Activated B cell treated with CpG ODN at 0.5 μM for 24 hours (primary cell): ENCODE data around the gene CEACAM16. TPM values are rescaled to one million over a fixed set of nuclear protein-coding genes. Genes with fewer than 3 reads are reported as not detected.

Experiments
- ATAC-seq: fragments of 200-7000 bp; cut with Tn5 transposase; one replicate; pipeline ENCODE4 v1.10.0; 2021; ENCODE audit warnings: low read depth, mild to moderate bottlenecking, moderate library complexity
- CTCF ChIA-PET: fragments of 350-600 bp; sonication (Branson Sonifier 250); formaldehyde crosslinking; loops from one replicate; lab custom pipeline; 2021; ENCODE audit warnings: antibody characterized with exemption; lab: Charles Lee
- POLR2A ChIA-PET: fragments of 350-600 bp; sonication (Branson Sonifier 250); formaldehyde crosslinking; loops from one replicate; lab custom pipeline; 2021; ENCODE audit warnings: antibody characterized with exemption; lab: Charles Lee
- DNase-seq: peaks from one replicate; pipeline ENCODE4 v3.0.0; 2022
- H3K27ac Mint-ChIP-seq: one replicate; pipeline ENCODE4 v1.8.0; 2020; ENCODE audit warnings: mixed read lengths
- H3K27me3 Mint-ChIP-seq: one replicate; pipeline ENCODE4 v1.8.0; 2021; ENCODE audit warnings: mixed read lengths
- H3K36me3 Mint-ChIP-seq: one replicate; pipeline ENCODE4 v1.8.0; 2021; ENCODE audit warnings: low read depth, mixed read lengths
- H3K4me1 Mint-ChIP-seq: one replicate; pipeline ENCODE4 v1.8.0; 2021; ENCODE audit warnings: mixed read lengths
- H3K4me3 Mint-ChIP-seq: one replicate; pipeline ENCODE4 v1.8.0; 2020; ENCODE audit warnings: mild to moderate bottlenecking, mixed read lengths
- H3K9me3 Mint-ChIP-seq: one replicate; pipeline ENCODE4 v1.8.0; 2020; ENCODE audit warnings: mixed read lengths
- intact Hi-C: fragments of 100-400 bp; cut with micrococcal nuclease; formaldehyde crosslinking; loops from one replicate; pipeline ENCODE4 v1.15.1; 2024
- total RNA-seq: library from RNA; stranded (reverse); gene quantifications from 2 replicates; pipeline ENCODE4 v1.2.3, GENCODE V29; 2022
- TF ChIP-seq, protein P1 (sequence below): fragments of 200-600 bp; IDR thresholded peaks from one replicate; pipeline ENCODE4 v1.8.0; 2022; ENCODE audit warnings: antibody characterized with exemption, mild to moderate bottlenecking

Gene CEACAM16
- total RNA-seq, 1 donor from 2014 or later, result not detected

DNA sequence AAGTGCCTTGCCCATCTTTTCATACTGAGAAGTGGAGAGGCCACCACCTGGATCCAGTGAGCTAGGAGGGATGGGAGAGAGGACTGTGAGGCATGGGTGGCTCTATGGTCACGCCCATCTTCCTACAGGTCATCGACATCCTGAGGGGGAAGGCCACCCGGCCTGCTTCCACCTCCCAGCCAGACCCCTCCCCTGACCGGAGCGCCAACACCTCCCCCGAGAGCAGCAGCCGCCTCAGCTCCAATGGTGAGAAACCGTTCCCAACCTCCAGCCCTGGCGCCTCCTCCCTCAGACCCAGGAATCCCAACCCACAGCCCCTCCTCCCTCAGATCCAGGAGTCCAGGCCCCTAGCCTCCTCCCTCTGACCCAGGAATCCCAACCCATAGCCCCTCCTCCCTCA is 59.6 kb downstream of the CEACAM16 start:
- ATAC-seq (no peak), DNase-seq (no peak)
- Mint-ChIP-seq H3K27ac (no peak overlapping the region), H3K4me1 (peaks cover 41% of the 10 kb centered on the region), H3K27me3 (no peaks in the 10 kb centered on the region), H3K4me3 (no peak overlapping the region), H3K9me3 (no peaks in the 10 kb centered on the region), H3K36me3 (peaks cover 58% of the 10 kb centered on the region)
- ChIA-PET POLR2A (interaction anchor here (10.5 kb wide), 1 partner anchor 8 kb away, joined by 283 read pairs; no protein-coding TSS in a partner anchor), CTCF (no interaction called here)
- intact Hi-C loops, result loop anchor here (10.0 kb wide), 1 partner anchor 886 kb away; no protein-coding TSS in a partner anchor
- TF ChIP-seq, protein P1, sequence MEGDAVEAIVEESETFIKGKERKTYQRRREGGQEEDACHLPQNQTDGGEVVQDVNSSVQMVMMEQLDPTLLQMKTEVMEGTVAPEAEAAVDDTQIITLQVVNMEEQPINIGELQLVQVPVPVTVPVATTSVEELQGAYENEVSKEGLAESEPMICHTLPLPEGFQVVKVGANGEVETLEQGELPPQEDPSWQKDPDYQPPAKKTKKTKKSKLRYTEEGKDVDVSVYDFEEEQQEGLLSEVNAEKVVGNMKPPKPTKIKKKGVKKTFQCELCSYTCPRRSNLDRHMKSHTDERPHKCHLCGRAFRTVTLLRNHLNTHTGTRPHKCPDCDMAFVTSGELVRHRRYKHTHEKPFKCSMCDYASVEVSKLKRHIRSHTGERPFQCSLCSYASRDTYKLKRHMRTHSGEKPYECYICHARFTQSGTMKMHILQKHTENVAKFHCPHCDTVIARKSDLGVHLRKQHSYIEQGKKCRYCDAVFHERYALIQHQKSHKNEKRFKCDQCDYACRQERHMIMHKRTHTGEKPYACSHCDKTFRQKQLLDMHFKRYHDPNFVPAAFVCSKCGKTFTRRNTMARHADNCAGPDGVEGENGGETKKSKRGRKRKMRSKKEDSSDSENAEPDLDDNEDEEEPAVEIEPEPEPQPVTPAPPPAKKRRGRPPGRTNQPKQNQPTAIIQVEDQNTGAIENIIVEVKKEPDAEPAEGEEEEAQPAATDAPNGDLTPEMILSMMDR, result no peak

DNA sequence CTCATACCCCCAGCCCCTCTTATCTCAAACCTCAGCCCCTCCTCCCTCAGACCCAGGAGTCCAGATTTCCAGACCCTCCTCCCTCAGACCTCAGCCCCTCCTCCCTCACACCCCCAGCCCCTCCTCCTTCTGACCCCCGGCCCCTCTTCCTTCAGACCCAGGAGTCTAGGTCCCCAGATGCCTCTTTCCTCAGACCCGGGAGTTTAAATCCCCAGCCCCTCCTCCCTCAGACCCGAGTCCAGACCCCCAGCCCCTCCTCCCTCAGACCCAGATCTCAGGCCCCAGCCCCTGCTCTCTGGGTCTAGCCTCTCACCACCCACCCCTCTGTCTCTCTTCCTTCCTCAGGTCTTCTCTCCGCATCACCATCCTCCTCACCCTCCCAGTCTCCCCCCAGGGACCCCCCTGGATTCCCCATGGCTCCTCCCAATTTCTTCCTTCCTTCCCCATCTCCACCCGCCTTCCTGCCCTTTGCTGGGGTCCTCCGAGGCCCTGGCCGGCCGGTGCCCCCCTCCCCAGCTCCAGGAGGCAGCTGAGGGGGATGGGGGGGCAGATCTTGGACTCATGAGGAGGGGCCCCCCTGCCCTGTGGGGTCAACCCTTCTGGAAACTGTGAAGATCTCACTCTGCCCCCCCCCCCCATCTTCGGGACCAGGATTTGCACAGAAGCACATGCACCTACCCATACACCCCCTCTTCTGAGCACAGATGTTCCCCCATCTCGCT is 60.3 kb downstream of the CEACAM16 start:
- H3K9me3 Mint-ChIP-seq, result no peaks in the 10 kb centered on the region
- intact Hi-C loops, result loop anchor here (10.0 kb wide), 1 partner anchor 886 kb away; no protein-coding TSS in a partner anchor
- CTCF ChIA-PET, result no interaction called here
- no peak overlapping the region for H3K27ac Mint-ChIP-seq
- TF ChIP-seq, protein P1, result no peak
- no peaks in the 10 kb centered on the region for H3K27me3 Mint-ChIP-seq
- H3K36me3 Mint-ChIP-seq, result peaks cover 54% of the 10 kb centered on the region
- H3K4me3 Mint-ChIP-seq, result no peak overlapping the region
- H3K4me1 Mint-ChIP-seq, result peaks cover 42% of the 10 kb centered on the region
- ATAC-seq (no peak), DNase-seq (no peak)
- POLR2A ChIA-PET, result interaction anchor here (10.5 kb wide), 1 partner anchor 7 kb away, joined by 283 read pairs; no protein-coding TSS in a partner anchor

Other genes with a start within 250 kb of the CEACAM16 start
- gene ZNF180, start 198.6 kb upstream of the CEACAM16 start, total RNA-seq, result 11.6 and 14.4 TPM in 2 replicates
- gene CEACAM20, start 169.5 kb upstream of the CEACAM16 start, total RNA-seq, result not detected in 2 replicates
- gene IGSF23, start 85.6 kb upstream of the CEACAM16 start, total RNA-seq, result not detected in 2 replicates
- gene PVR, start 55.2 kb upstream of the CEACAM16 start, total RNA-seq, result 0.10 TPM in 1 of 2 replicates, not detected in the other
- gene CEACAM19, start 27.7 kb upstream of the CEACAM16 start, total RNA-seq, result not detected in 2 replicates
- gene BCL3, start 49.6 kb downstream of the CEACAM16 start, total RNA-seq, result 121 and 149 TPM in 2 replicates
- not detected in 2 replicates for gene CBLC, start 78.7 kb downstream of the CEACAM16 start, total RNA-seq
- not detected in 2 replicates for gene BCAM, start 110.0 kb downstream of the CEACAM16 start, total RNA-seq
- 0.17 and 0.35 TPM in 2 replicates for gene NECTIN2, start 147.1 kb downstream of the CEACAM16 start, total RNA-seq
- 80.6 and 81.7 TPM in 2 replicates for gene TOMM40, start 192.1 kb downstream of the CEACAM16 start, total RNA-seq
- gene APOE, start 206.6 kb downstream of the CEACAM16 start, total RNA-seq, result not detected in 2 replicates
- gene APOC1, start 215.5 kb downstream of the CEACAM16 start, total RNA-seq, result 1.2 and 1.7 TPM in 2 replicates
- gene APOC4, start 243.1 kb downstream of the CEACAM16 start, total RNA-seq, result not detected in 2 replicates
- gene APOC2, start 246.9 kb downstream of the CEACAM16 start, total RNA-seq, result not detected in 2 replicates